ENCODE results near the gene TCF15. TPM values are rescaled to one million over a fixed set of nuclear protein-coding genes. Genes with fewer than 3 reads are reported as not detected.

Gene TCF15
- total and polyA plus RNA-seq, 3 experiments from 2014 or later, result not detected

DNA sequence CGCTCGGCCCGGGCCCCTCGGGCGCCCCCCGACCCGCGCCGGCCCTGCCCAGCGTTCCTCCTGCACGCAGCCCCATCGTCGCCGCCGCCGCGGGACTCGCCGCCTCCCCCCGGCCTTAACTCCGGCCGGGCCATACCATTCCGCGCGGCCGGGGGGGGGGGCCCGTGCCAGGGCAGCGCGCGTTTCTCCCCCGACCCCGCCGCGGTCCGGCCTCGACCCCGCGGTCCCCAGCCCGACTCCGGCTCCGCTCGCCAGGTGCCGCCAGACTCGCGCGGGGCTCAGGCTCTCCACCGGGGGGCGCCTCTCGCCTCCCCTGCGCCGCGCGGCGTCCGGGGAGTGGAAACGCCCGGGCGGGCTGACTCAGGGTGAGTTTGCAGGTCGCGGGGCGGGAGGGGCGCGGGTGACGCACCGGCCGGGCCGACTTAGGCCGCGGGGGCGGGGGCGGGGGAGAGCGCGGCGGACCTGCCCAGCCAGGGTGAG lies 43.0 kb upstream of the TCF15 start, which contains the start of gene SRXN1:
Gene SRXN1 (minus strand): TSS at position 91 of the 480 bp plus-strand sequence. CDS start 15 bp downstream, at position 76.
- no peaks in the 10 kb centered on the region for H3K9me3 Mint-ChIP-seq
- Histone ChIP-seq H3K9me3 (ENCODE audit: low read length) (no peaks in the 10 kb centered on the region), H3K27me3 (ENCODE audit: insufficient read depth, low read length, poor library complexity, severe bottlenecking) (no peaks in the 10 kb centered on the region), H3K4me3 (ENCODE audit: low read length) (peak within 1 kb of the TSS; percentile 67), H3K4me1 (ENCODE audit: insufficient read depth, low read length) (peaks cover 22% of the 10 kb centered on the region), H3K27ac (ENCODE audit: low read depth, low read length) (peak within 1 kb of the TSS; percentile 76), H3K36me3 (ENCODE audit: insufficient read depth, low read length) (no peaks in the 10 kb centered on the region)
- peak; percentile 43 to 83 (median 70) for DNase-seq
- peak within 1 kb of the TSS; percentile 85 to 95 (median 89) for H3K4me3 Mint-ChIP-seq
- H3K27ac Mint-ChIP-seq, result peak within 1 kb of the TSS; percentile 41 to 97 (median 91)
- peaks cover 32 to 48% (median 35%) of the 10 kb centered on the region in 3 donors for H3K4me1 Mint-ChIP-seq
- peaks cover 5% of the 10 kb centered on the region in 2 donors for H3K27me3 Mint-ChIP-seq
- CTCF ChIA-PET, result interaction anchor here (2.2 kb wide), 1 partner anchor 14 kb away, joined by 6 read pairs; no protein-coding TSS in a partner anchor
- H3K36me3 Mint-ChIP-seq, result peaks cover under 1 to 20% (median 6%) of the 10 kb centered on the region in 3 donors
- POLR2A ChIA-PET, result no interaction called here

DNA sequence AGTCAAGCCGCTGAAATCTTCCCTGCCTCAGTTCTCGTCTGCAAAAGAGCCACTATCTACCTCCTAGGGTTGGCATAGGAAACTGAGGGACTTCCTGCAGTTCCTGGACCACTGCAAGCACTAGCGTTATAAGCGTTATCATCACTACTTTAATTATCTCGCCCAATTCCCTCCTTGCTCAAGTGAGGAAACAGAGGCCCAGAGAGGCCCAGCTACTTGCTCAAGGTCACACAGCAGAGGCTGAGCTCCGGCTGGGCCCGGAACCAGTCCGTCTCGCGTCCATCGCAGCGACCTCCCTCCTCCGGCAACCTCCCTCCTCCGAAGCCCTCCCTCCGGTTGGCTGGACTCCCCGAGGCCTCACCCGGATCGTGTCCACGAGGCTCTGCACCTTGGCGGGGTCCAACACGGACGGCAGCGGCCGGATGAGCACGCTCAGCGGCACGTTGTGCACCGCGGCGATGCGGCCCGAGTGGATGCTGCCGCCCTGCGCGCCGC lies 42.6 kb upstream of the TCF15 start:
- H3K4me3 ChIP-seq (ENCODE audit: low read length), result peak overlapping the region; percentile 67
- H3K27me3 ChIP-seq (ENCODE audit: insufficient read depth, low read length, poor library complexity, severe bottlenecking), result no peaks in the 10 kb centered on the region
- CTCF ChIA-PET, result interaction anchor here (1.2 kb wide), 1 partner anchor 191 kb away, joined by 3 read pairs; the partner anchor contains the start of gene TBC1D20
- Mint-ChIP-seq H3K27ac (peak overlapping the region; percentile 39 to 97 (median 91)), H3K4me1 (peaks cover 32 to 48% (median 35%) of the 10 kb centered on the region in 3 donors), H3K4me3 (peak overlapping the region; percentile 84 to 95 (median 89)), H3K27me3 (peaks cover under 1 to 5% of the 10 kb centered on the region in 2 donors), H3K9me3 (no peaks in the 10 kb centered on the region), H3K36me3 (peaks cover 5 to 25% (median 9%) of the 10 kb centered on the region in 3 donors)
- no peaks in the 10 kb centered on the region for H3K9me3 ChIP-seq (ENCODE audit: low read length)
- H3K36me3 ChIP-seq (ENCODE audit: insufficient read depth, low read length), result no peaks in the 10 kb centered on the region
- H3K27ac ChIP-seq (ENCODE audit: low read depth, low read length), result peak overlapping the region; percentile 71
- peaks cover 22% of the 10 kb centered on the region for H3K4me1 ChIP-seq (ENCODE audit: insufficient read depth, low read length)
- no peak for DNase-seq
- POLR2A ChIA-PET, result no interaction called here

DNA sequence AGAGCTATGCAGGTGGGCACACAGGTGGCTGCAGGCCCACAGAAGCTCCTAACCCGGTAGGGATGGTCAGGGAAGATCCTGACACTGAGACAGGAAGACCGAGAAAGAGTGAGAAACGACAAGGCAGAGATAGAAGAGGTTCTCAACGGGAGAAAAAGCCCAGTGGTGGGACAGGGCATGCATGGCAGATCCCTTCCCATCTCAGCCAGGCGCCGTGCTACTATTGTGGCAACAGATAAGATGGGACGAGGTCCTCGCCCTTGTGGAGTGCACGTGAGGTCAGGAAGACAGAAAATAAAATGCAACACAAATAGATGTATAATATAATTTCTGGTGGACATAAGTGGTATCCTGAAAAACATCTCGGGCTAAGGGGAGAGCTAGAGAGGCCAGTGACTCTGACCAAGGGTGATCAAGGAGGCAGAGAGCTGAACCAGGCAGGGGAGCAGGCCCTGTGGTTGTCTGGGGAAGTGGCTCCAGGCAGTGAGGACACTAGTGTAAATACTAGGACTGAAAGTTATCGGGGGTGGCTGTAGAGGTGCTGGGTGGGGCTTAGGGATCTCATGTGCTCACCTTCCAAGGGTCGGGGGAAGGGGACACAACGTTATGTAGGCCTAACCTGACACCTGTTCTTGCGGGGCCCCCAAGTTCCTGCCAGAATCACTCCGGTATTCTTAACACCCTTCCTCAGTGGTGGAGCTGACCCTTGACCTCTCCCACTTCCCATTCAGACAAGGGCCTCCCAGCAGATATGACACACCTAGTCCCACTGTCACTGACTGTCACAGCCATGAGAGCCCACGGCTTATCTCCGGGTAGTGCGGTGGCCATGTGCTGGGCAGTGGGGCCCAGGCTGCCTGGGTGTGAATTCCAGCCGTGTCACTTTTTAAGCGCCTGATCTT lies 41.9 kb upstream of the TCF15 start:
- no peak for DNase-seq
- Mint-ChIP-seq H3K27ac (peak overlapping the region; percentile 39 to 97 (median 91)), H3K4me3 (peak overlapping the region; percentile 84 to 95 (median 89)), H3K4me1 (peaks cover 32 to 52% (median 35%) of the 10 kb centered on the region in 3 donors), H3K27me3 (peaks cover 0 to 2% of the 10 kb centered on the region in 2 donors), H3K9me3 (no peaks in the 10 kb centered on the region), H3K36me3 (peaks cover 5 to 31% (median 9%) of the 10 kb centered on the region in 3 donors)
- Histone ChIP-seq H3K4me1 (ENCODE audit: insufficient read depth, low read length) (peaks cover 22% of the 10 kb centered on the region), H3K27ac (ENCODE audit: low read depth, low read length) (peak overlapping the region; percentile 71), H3K36me3 (ENCODE audit: insufficient read depth, low read length) (no peaks in the 10 kb centered on the region), H3K27me3 (ENCODE audit: insufficient read depth, low read length, poor library complexity, severe bottlenecking) (no peaks in the 10 kb centered on the region), H3K4me3 (ENCODE audit: low read length) (peak overlapping the region; percentile 67), H3K9me3 (ENCODE audit: low read length) (no peaks in the 10 kb centered on the region)
- ChIA-PET CTCF (interaction anchor here (1.2 to 1.6 kb wide), 2 partner anchors 107 to 190 kb away, joined by 3 read pairs; partner anchors contain the start of gene TBC1D20), POLR2A (no interaction called here)

DNA sequence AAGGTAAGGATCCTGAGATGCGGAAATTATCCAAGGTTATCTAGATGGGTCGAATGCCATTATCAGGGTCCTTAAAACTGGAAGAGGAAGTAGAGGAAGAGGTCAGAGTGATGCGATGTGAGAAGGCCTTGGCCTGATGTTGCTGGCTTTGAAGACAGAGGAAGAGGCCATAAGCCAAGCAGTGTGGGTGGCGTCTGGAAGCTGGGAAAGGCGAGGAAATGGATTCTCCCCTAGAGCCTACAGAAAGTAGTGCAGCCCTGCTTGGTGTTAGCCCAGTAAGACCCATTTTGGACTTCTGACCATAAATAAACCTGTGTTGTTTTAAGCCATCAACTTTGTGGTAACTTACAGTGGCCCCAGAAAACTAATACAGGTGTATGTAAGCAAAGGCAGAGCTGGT lies 40.8 kb upstream of the TCF15 start:
- Histone ChIP-seq H3K4me1 (ENCODE audit: insufficient read depth, low read length) (peaks cover 22% of the 10 kb centered on the region), H3K27me3 (ENCODE audit: insufficient read depth, low read length, poor library complexity, severe bottlenecking) (no peaks in the 10 kb centered on the region), H3K4me3 (ENCODE audit: low read length) (no peak overlapping the region), H3K36me3 (ENCODE audit: insufficient read depth, low read length) (no peaks in the 10 kb centered on the region), H3K27ac (ENCODE audit: low read depth, low read length) (no peak overlapping the region), H3K9me3 (ENCODE audit: low read length) (no peaks in the 10 kb centered on the region)
- H3K27ac Mint-ChIP-seq, result peak overlapping the region in 7 of 8 donors; percentile 3 to 90 (median 48)
- no peaks in the 10 kb centered on the region for H3K9me3 Mint-ChIP-seq
- H3K4me3 Mint-ChIP-seq, result peak overlapping the region; percentile 5 to 92 (median 86)
- ChIA-PET POLR2A (no interaction called here), CTCF (interaction anchor here (1.6 kb wide), 1 partner anchor 106 kb away, joined by 3 read pairs; no protein-coding TSS in a partner anchor)
- no peak for DNase-seq
- no peaks in the 10 kb centered on the region for H3K27me3 Mint-ChIP-seq
- peaks cover 34 to 56% (median 35%) of the 10 kb centered on the region in 3 donors for H3K4me1 Mint-ChIP-seq
- H3K36me3 Mint-ChIP-seq, result peaks cover 5 to 36% (median 9%) of the 10 kb centered on the region in 3 donors

DNA sequence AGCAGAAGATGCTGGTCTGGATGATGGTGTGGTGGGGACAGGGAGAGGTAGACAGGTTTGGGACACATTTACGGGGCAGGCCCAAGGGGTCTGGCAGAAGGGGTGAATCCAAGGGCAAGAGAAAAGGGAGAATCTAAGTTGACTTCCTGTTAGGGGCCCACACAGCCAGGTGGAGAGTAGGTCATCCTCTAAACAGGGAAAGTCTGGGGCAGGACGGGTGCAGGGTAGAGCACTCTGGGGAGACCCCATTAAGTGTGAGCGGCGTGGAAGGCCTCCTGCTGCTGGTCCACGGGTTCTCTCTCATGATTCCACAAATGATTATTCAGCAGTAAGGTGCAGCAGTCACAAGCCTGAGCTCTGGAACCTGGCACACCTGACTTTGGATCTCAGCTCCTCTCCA lies 40.2 kb upstream of the TCF15 start:
- CTCF ChIA-PET, result interaction anchor here (1.1 to 1.6 kb wide), 2 partner anchors 106 to 296 kb away, joined by 3 read pairs; no protein-coding TSS in a partner anchor
- POLR2A ChIA-PET, result no interaction called here

GRCh38 chr20:647479-648019 lies 37.4 kb upstream of the TCF15 start:
- DNase-seq, result no peak
- H3K9me3 ChIP-seq (ENCODE audit: low read length), result no peaks in the 10 kb centered on the region
- peaks cover 12 to 16% of the 10 kb centered on the region in 2 donors for H3K27me3 Mint-ChIP-seq
- H3K4me3 Mint-ChIP-seq, result peak overlapping the region in 2 of 7 donors; percentile 2 to 20
- H3K27ac Mint-ChIP-seq, result peak overlapping the region in 1 of 8 donors; percentile 63
- H3K36me3 ChIP-seq (ENCODE audit: insufficient read depth, low read length), result no peaks in the 10 kb centered on the region
- H3K27ac ChIP-seq (ENCODE audit: low read depth, low read length), result no peak overlapping the region
- H3K4me1 ChIP-seq (ENCODE audit: insufficient read depth, low read length), result peaks cover 18% of the 10 kb centered on the region
- H3K9me3 Mint-ChIP-seq, result no peaks in the 10 kb centered on the region
- H3K27me3 ChIP-seq (ENCODE audit: insufficient read depth, low read length, poor library complexity, severe bottlenecking), result peaks cover 7% of the 10 kb centered on the region
- no peak overlapping the region for H3K4me3 ChIP-seq (ENCODE audit: low read length)
- H3K36me3 Mint-ChIP-seq, result peaks cover 5 to 34% (median 9%) of the 10 kb centered on the region in 3 donors
- POLR2A ChIA-PET, result no interaction called here
- CTCF ChIA-PET, result interaction anchor here (0.9 kb wide), 1 partner anchor 19 kb away, joined by 3 read pairs; no protein-coding TSS in a partner anchor
- peaks cover 28 to 49% (median 40%) of the 10 kb centered on the region in 3 donors for H3K4me1 Mint-ChIP-seq

More for the DNA sequence above, 40.2 kb upstream of the TCF15 start:
- H3K4me3 ChIP-seq (ENCODE audit: low read length), result no peak overlapping the region
- H3K9me3 Mint-ChIP-seq, result no peaks in the 10 kb centered on the region
- peaks cover 5 to 36% (median 9%) of the 10 kb centered on the region in 3 donors for H3K36me3 Mint-ChIP-seq
- no peaks in the 10 kb centered on the region for H3K27me3 Mint-ChIP-seq
- H3K4me1 ChIP-seq (ENCODE audit: insufficient read depth, low read length), result peaks cover 28% of the 10 kb centered on the region
- no peak overlapping the region for H3K27ac ChIP-seq (ENCODE audit: low read depth, low read length)
- H3K9me3 ChIP-seq (ENCODE audit: low read length), result no peaks in the 10 kb centered on the region
- no peaks in the 10 kb centered on the region for H3K36me3 ChIP-seq (ENCODE audit: insufficient read depth, low read length)
- H3K27ac Mint-ChIP-seq, result peak overlapping the region in 7 of 8 donors; percentile 7 to 90 (median 38)
- H3K27me3 ChIP-seq (ENCODE audit: insufficient read depth, low read length, poor library complexity, severe bottlenecking), result no peaks in the 10 kb centered on the region
- no peak for DNase-seq
- peak overlapping the region in 6 of 7 donors; percentile 1 to 92 (median 28) for H3K4me3 Mint-ChIP-seq
- H3K4me1 Mint-ChIP-seq, result peaks cover 39 to 61% (median 41%) of the 10 kb centered on the region in 3 donors

DNA sequence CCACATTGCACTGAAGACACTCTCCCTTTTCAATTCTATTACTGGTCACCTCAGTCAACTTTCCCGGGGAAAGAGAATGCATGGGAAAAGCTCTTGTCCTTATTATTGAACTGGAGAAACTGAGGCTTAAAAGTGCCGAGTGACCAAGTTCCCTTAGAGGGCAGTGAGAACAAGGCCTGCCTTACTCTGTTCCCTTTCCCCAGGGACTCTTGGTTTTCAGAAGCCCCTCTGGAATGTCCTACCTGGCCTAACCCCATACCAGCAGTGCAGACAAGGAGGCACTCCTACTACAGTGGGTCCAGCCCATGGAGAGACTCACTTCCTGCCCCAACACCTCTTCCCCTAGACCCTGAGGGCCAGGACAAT lies 36.7 kb upstream of the TCF15 start:
- Mint-ChIP-seq H3K36me3 (peaks cover 5 to 34% (median 9%) of the 10 kb centered on the region in 3 donors), H3K27ac (peak overlapping the region in 2 of 8 donors; percentile 23 to 63), H3K9me3 (no peaks in the 10 kb centered on the region), H3K4me1 (peaks cover 21 to 43% (median 33%) of the 10 kb centered on the region in 3 donors), H3K4me3 (peak overlapping the region in 1 of 7 donors; percentile 20), H3K27me3 (peaks cover 12 to 16% of the 10 kb centered on the region in 2 donors)
- Histone ChIP-seq H3K36me3 (ENCODE audit: insufficient read depth, low read length) (no peaks in the 10 kb centered on the region), H3K9me3 (ENCODE audit: low read length) (no peaks in the 10 kb centered on the region), H3K27ac (ENCODE audit: low read depth, low read length) (no peak overlapping the region), H3K27me3 (ENCODE audit: insufficient read depth, low read length, poor library complexity, severe bottlenecking) (peaks cover 7% of the 10 kb centered on the region), H3K4me3 (ENCODE audit: low read length) (no peak overlapping the region), H3K4me1 (ENCODE audit: insufficient read depth, low read length) (peaks cover 11% of the 10 kb centered on the region)
- POLR2A ChIA-PET, result no interaction called here
- DNase-seq, result no peak
- CTCF ChIA-PET, result interaction anchor here (0.8 to 2.3 kb wide), 4 partner anchors 20 to 184 kb away, joined by 3 to 12 read pairs (median 4); no protein-coding TSS in a partner anchor

Measured in CD8-positive, alpha-beta memory T cell (primary cell).